HG03045 (cell line): ENCODE data around the gene BBC3.
"Not testable (repeated sequence)": the region's sequence is repeated elsewhere in the genome, so short reads cannot be mapped to it uniquely, and the experiment has no call there.

Experiments
- ATAC-seq: cut with Tn5 transposase; IDR thresholded peaks from one replicate; pipeline ENCODE4 v1.9.1; 2021; ENCODE audit warnings: mild to moderate bottlenecking, moderate library complexity; ENCODE audit not compliant: unreplicated experiment

The BBC3 gene

DNA sequence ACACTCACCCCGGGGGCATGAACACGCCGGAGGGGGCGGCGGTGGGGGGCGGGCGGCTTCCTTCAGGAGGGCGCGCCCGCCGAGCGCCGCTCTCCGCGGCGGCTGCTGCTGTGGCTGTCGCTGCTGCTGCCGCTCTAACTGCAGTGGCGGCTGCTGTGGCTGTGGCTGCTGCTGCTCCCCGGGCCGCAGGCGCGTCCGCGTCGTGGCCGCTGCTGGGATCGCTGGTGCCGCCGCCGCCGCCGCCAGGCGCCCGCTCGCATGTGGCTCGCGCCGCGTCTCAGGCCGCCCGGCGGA is at the start of gene BBC3:
Gene BBC3 (minus strand): TSS at position 279 of the 294 bp plus-strand sequence. CDS start 2,768 bp downstream, outside the sequence.
- no peak for ATAC-seq

DNA sequence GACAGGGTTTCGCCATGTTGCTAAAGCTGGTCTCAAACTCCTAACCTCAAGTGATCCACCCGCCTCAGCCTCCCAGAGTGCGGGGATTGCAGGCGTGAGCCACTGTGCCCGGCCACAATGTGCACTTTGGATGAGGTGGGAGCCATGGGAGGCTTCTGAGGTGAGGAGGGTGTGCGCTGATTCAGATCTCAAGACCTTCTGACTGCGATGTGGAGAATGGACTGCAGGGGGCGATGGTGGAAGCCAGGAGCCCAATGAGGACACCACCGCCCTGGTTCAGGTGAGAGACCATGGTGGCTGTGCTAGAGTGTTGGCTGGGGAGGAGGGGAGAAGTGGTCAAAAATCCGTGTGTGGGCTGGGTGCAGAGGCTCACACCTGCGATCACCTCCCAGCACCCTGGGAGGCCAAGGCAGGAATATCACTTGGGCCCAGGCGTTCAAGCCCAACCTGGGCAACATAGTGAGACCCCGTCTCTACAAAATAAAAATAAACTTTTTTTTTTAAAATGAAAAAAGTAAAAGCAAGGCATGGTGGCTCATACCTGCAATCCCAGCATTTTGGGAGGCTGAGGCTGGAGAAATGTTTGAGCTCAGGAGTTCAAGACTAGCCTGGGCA is 49.3 kb upstream of the BBC3 start:
- ATAC-seq = no peak

GRCh38 chr19:47276513-47276912 is 45.5 kb upstream of the BBC3 start:
- ATAC-seq = not testable (repeated sequence)

GRCh38 chr19:47275791-47276461 is 44.9 kb upstream of the BBC3 start:
- ATAC-seq = no peak

DNA sequence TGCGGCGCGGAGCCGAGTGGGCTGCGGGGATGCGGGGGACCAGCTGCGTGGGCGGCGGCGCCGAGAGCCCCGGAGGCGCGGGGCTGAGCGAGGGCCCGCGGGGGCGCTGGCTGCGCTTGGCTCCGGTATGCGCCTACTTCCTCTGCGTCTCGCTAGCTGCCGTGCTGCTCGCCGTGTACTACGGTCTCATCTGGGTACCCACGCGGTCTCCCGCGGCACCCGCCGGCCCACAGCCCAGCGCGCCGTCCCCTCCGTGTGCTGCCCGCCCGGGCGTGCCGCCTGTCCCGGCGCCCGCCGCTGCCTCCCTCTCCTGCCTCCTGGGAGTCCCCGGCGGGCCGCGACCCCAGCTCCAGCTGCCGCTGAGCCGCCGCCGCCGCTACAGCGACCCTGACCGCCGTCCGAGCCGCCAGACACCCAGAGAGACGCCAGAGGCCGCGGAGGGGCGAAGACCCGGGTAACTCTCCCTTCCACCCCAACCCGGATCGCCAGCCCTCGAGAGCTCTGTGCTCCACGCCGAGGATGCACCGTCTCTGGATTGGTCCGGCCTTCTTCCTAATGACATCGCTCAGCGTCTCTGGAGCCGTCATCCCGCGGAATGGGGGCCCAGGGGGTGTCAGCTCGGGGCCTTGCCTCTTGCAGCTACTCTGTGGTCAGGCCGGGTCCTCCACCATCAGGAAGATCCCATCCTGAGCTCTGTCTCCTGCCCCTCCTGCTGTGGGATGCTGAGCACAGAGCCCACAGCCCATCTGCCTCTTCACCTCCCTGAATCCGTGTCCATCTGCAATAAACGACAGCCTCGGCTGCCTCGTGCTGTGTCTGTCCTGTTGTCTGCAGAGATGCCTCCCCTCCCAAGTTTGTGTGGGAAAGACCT is 44.1 kb upstream of the BBC3 start:
- peak; percentile 32 for ATAC-seq

GRCh38 chr19:47274071-47274890 is 43.3 kb upstream of the BBC3 start, which contains the start of gene INAFM1:
Gene INAFM1, plus strand, starts transcription at chr19:47274885. Its CDS starts 35 bp downstream, at chr19:47274920.
- peak; percentile 49 for ATAC-seq

DNA sequence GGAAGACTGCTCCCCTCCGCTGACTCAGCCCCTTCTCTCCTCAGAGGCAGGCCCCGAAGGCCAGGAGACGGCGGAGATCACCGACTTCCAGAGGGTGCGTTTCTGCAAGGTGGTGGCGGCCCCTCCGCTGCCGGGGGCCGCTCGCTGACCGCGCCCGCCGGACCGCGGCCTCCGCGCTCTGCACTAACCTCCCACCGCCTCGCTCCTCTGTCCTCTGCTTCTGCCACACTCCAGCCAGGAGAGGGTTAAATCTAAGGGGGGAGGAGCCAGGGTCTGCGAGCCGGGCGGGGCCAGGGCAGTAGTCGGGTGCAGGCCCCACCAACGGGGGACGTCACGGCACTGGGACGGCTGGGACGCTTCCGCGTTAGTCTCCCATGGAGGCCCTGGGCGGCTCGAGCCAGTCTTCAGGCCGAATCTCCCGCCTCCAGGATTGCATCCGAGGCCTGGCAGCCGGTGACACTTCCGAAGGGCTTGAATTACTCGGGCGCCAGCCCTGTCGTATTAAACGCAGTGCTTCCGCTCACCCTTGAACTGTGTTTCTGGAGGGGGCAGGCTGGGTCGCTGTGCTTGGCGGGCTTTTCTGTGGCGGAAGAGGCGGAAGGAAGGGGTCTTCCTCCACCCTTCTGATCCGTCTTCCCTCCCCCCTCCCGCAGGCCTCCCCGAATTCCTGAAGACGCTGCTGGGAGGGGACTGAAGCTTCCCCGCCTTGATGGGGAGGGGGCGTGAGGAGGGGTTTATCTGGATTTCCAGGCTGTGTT is 42.5 kb upstream of the BBC3 start:
- ATAC-seq = peak; percentile 62

DNA sequence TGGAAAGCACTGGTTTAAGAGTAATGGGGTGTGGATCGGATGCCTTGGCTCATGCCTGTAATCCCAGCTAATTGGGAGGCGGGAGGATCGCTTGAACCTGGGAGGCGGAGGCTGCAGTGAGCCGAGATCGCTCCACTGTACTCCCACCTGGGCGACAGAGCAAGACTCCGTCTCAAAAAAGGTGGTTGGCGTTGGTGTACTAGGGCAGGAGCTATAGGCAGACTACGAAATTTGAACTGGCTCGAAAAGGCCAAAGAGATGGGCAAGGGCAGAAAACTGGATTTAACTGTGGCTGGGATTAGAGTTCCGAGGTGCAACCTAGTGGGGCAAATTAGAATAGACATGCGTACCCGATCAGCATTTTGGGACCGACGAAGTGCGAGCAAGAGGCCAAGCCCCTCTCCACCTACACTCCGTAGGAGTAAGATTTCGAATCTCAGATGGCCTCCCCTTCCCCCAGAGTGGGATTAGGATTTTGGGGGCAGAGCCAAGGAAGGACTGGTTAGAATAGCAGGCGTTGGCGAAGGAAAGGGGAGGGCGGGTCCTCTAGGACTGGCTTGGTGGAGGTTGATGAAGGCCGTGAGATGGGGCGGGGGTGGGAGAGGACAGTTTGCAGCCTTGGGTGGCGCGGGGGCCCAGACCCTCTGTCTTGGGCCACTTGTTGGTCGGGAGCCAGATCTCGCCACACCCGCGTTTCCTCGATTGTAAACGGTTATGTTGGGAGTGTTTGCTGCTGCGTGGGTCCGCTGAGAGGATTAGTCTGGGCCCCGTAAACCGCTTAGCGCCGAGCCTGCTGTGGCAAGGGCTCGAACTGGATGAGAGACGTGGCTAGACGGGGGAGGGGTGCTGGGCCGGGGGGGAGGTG is 41.7 kb upstream of the BBC3 start:
- no peak for ATAC-seq

DNA sequence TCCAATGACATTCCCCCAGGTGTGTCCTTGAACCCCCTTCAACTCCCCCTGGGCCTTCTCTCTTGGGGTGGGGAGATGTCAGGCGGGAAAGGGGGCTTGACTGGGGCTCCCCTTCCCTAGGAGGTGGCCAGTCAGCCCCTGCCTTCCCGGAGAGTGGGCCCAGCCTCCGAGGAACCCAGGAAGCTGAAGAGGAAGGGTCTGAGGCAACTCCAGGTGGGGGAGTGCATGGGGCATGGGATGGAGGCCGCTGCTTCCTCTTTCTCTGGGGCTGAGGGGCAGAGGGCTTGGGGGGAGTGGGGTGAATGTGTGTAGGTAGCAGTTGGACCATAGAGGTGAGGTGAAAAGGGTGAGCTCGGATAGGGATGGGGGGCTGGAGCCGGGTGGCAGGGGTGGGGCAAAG is 41.0 kb upstream of the BBC3 start:
- no peak for ATAC-seq

GRCh38 chr19:47270408-47270807 is 39.4 kb upstream of the BBC3 start:
- ATAC-seq = no peak

- no peak for ATAC-seq
Observed at GRCh38 chr19:47269596-47269995, 38.6 kb upstream of the BBC3 start.

DNA sequence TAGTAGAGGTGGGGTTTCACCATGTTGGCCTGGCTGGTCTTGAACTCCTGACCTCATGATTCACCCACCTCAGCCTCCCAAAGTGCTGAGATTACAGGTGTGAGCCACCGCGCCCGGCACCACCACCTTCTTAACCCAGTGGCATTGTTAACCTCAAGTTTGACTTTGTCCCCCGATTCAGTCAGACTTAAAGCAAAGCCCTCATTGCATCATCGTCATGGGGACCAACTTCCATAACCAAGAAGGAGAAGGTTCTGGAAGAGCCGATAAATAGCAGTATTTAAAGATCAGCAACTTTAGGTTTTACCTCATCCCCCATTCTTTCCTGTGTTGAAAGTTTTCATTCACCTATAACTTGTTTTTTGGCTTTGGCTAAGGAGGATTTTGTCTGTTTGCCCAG is 37.0 kb upstream of the BBC3 start:
- ATAC-seq = no peak

GRCh38 chr19:47267350-47267759 is 36.4 kb upstream of the BBC3 start:
- no peak for ATAC-seq

- no peak for ATAC-seq
Observed at GRCh38 chr19:47266401-47266941, 35.5 kb upstream of the BBC3 start.

DNA sequence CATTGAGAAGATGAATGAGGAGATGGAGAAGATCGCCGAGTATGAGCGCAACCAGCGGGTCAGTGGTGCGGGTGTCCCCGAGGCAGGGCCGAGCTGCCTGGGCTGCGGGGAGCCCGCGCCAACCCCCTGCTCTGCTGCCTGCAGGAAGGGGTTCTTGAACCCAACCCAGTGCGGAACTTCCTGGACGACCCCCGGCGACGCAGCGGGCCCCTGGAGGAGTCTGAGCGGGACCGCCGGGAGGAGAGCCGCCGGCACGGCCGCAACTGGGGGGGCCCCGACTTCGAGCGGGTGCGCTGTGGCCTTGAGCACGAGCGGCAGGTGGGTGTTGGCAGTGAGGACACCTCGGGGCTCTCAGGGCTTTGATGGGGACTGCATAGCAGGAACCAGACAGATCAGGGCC is 33.6 kb upstream of the BBC3 start:
- no peak for ATAC-seq

DNA sequence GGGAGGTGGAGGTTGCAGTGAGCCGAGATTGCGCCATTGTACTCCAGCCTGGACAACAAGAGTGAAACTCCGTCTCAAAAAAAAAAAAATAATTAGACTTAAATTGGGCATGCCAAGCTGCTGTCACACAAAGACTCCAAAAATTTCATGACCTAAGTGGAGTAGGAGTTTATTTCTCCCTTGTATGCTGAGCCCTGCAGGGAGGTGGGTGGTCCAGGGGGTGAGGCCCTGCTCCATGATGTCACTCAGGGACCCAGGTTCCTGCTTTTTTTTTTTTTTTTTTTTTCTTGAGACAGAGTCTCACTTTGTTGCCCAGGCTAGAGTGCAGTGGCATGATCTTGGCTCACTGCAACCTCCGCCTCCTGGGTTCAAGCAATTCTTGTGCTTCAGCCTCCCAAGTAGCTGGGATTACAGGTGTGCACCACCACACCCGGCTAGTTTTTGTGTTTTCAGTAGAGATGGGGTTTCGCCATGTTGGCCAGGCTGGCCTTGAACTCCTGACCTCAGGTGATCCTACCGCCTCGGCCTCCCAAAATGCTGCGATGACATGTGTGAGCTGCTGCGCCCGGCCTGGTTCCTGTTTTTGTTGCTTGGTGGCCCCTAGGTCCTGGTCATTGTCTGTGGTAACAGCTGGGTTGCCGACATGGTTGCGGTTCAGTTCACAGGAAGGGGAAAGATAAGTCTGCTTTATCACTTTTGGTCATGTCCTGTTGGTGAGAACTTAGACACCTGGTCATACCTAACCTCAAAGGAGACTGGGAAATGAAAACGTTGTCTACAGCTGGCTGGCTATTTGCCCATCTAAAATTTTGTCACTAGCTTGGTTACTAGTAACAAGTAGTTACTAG is 31.2 kb upstream of the BBC3 start:
- ATAC-seq = not testable (repeated sequence)

- no peak for ATAC-seq
Observed at GRCh38 chr19:47260476-47260875, 29.5 kb upstream of the BBC3 start.

DNA sequence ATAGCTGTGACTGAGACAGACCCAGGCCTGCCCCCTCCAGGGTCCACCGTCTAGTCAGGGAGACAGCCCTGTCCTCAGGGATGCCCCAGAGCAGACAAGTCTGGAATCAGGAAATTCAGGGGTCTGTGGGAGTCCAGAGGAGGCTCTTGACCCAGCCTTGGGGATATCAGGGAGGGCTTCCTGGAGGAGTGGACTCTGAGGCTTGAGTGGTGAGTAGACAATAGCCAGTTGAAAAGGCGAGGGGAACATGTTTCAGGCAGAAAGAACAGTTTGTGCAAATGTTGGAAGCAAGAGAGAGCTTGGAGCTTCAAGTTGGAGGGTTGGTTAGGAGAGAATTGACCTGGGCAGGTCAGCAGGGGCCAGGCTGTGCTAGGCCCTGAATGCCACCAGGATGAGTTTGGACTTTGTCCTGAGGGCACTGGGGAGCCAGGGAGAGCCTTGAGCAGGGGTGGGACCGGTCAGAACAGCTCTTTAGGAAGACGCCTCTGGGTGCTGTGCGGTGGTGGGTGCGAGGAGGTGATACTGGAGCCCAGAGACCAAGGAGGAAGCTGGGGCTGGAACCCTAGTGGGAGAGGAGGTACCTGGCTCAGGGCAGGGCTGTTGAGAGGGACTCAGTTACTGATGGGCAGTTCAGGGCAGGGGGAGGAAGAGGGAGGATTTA is 28.0 kb upstream of the BBC3 start:
- no peak for ATAC-seq
